ENCODE data around the gene ACVR1B. TPM values are rescaled to one million over a fixed set of nuclear protein-coding genes. Genes with fewer than 3 reads are reported as not detected.

ACVR1B gene
- total and polyA plus RNA-seq, 2 experiments from 2014 or later, result 5.7 to 22.4 TPM

DNA sequence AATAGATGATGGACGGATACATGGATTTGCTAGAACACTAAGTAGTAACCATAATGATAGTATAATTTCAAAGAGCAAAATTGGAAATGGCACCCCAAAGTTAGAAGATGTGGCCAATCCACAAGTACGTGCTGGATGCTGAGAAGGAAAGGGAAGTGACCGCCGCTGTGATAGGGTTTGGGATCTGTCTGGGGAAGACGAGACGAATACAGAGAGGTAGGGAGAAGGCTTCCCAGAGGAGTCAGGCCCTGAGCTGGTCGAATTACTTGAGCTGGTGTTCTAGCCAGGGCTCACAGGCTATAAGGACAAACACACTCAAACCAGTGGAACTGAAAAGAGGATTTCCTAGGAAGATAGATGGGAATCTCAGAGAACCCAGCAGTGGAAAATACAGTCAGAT is 9.4 kb upstream of the ACVR1B start:
- peaks cover 11% of the 10 kb centered on the region for H3K4me1 ChIP-seq (ENCODE audit: insufficient read depth)
- WGBS (ENCODE audit: low lambda C conversion rate, missing lambda C conversion rate), result 95% methylated on average over 7 of the region's 7 CpGs
- no peaks in the 10 kb centered on the region for H3K9me3 ChIP-seq (ENCODE audit: low read depth)
- H3K36me3 ChIP-seq (replicated peaks; ENCODE audit: insufficient read depth, low read depth), result no peaks in the 10 kb centered on the region
- H3K27ac ChIP-seq, result peak overlapping the region; percentile 53
- no peaks in the 10 kb centered on the region for H3K9me2 ChIP-seq (replicated peaks; ENCODE audit: insufficient read depth)
- no peaks in the 10 kb centered on the region for H4K20me1 ChIP-seq (ENCODE audit: insufficient read depth, poor library complexity, severe bottlenecking)
- no peaks in the 10 kb centered on the region for H3K79me2 ChIP-seq
- no peak for TF ChIP-seq EZH2phosphoT487 (IDR thresholded peaks at IDR 0.05; ENCODE audit: low read depth, severe bottlenecking, unreplicated experiment)
- TF ChIP-seq CTCF (IDR thresholded peaks at IDR 0.05; ENCODE audit: poor library complexity), result no peak
- TF ChIP-seq EZH2 (IDR thresholded peaks at IDR 0.05; ENCODE audit: borderline replicate concordance), result no peak
- H3K4me3 ChIP-seq, result no peak overlapping the region
- no peaks in the 10 kb centered on the region for H3K27me3 ChIP-seq
- H2AFZ ChIP-seq, result no peak overlapping the region
- DNase-seq (ENCODE audit: low spot score), result no peak
- H3K4me2 ChIP-seq, result peak overlapping the region; percentile 17

DNA sequence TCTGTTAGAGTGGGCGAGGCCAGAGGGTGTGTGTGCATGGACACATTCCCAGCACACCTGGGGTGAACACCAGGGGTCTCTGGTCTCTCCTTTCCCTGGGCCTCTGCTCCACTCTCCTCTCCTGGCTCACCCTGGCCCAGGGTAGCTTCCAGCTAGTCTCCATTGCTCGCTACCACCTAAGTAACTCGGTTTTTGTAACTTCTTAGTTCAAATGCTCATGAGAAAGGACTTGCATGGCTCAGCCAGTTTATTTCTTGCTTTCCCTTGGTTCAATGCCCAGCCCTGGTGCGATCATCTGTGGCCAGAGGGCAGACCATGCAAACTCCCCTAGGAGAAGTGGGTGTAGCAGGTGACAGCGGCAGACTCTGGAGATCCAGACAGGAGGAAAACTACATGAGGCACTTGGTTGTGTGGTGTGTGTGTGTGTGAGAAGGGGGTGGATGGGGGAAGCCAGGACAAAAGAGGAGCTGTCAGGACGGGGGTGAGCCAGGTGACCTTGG is 8.9 kb upstream of the ACVR1B start:
- H3K9me3 ChIP-seq (ENCODE audit: low read depth), result no peaks in the 10 kb centered on the region
- DNase-seq (ENCODE audit: low spot score), result no peak
- no peaks in the 10 kb centered on the region for H3K79me2 ChIP-seq
- H3K27me3 ChIP-seq, result no peaks in the 10 kb centered on the region
- H3K9me2 ChIP-seq (replicated peaks; ENCODE audit: insufficient read depth), result no peaks in the 10 kb centered on the region
- TF ChIP-seq CTCF (IDR thresholded peaks at IDR 0.05; ENCODE audit: poor library complexity), result no peak
- TF ChIP-seq EZH2 (IDR thresholded peaks at IDR 0.05; ENCODE audit: borderline replicate concordance), result no peak
- TF ChIP-seq EZH2phosphoT487 (IDR thresholded peaks at IDR 0.05; ENCODE audit: low read depth, severe bottlenecking, unreplicated experiment), result no peak
- H3K27ac ChIP-seq, result no peak overlapping the region
- 92% methylated on average over 6 of the region's 6 CpGs for WGBS (ENCODE audit: low lambda C conversion rate, missing lambda C conversion rate)
- no peaks in the 10 kb centered on the region for H3K36me3 ChIP-seq (replicated peaks; ENCODE audit: insufficient read depth, low read depth)
- H3K4me3 ChIP-seq, result no peak overlapping the region
- peaks cover 11% of the 10 kb centered on the region for H3K4me1 ChIP-seq (ENCODE audit: insufficient read depth)
- H3K4me2 ChIP-seq, result no peak overlapping the region
- no peak overlapping the region for H2AFZ ChIP-seq
- no peaks in the 10 kb centered on the region for H4K20me1 ChIP-seq (ENCODE audit: insufficient read depth, poor library complexity, severe bottlenecking)

- Histone ChIP-seq H3K27me3 (no peaks in the 10 kb centered on the region), H4K20me1 (ENCODE audit: insufficient read depth, poor library complexity, severe bottlenecking) (no peaks in the 10 kb centered on the region), H3K9me3 (ENCODE audit: low read depth) (no peaks in the 10 kb centered on the region), H3K4me3 (no peak overlapping the region), H3K4me2 (no peak overlapping the region), H3K36me3 (replicated peaks; ENCODE audit: insufficient read depth, low read depth) (no peaks in the 10 kb centered on the region), H3K27ac (no peak overlapping the region), H3K79me2 (no peaks in the 10 kb centered on the region), H3K4me1 (ENCODE audit: insufficient read depth) (peaks cover 11% of the 10 kb centered on the region), H2AFZ (no peak overlapping the region), H3K9me2 (replicated peaks; ENCODE audit: insufficient read depth) (no peaks in the 10 kb centered on the region)
- 95% methylated on average over 2 of the region's 2 CpGs for WGBS (ENCODE audit: low lambda C conversion rate, missing lambda C conversion rate)
- TF ChIP-seq CTCF (IDR thresholded peaks at IDR 0.05; ENCODE audit: poor library complexity) (no peak), EZH2 (IDR thresholded peaks at IDR 0.05; ENCODE audit: borderline replicate concordance) (no peak), EZH2phosphoT487 (IDR thresholded peaks at IDR 0.05; ENCODE audit: low read depth, severe bottlenecking, unreplicated experiment) (no peak)
- DNase-seq (ENCODE audit: low spot score), result no peak
These were observed 8.2 kb upstream of the ACVR1B start for GRCh38 chr12:51943346-51943745.
